OCI-LY7 (cell line): ENCODE measurements around the gene LAMA3. TPM values are rescaled to one million over a fixed set of nuclear protein-coding genes. Genes with fewer than 3 reads are reported as not detected.

Experiments used
- BruUV-seq: library from RNA; stranded (reverse); fragments of 400-500 nt; replicated peaks from 2 replicates; lab custom pipeline; 2021; lab: Mats Ljungman, UMichigan
- CTCF ChIA-PET: fragments of 300-600 bp; sonication (Branson Sonifier 250); formaldehyde crosslinking; loops from one replicate; lab custom pipeline; 2022; ENCODE audit warnings: antibody characterized with exemption; ENCODE audit not compliant: unreplicated experiment; lab: Charles Lee
- POLR2A ChIA-PET: fragments of 300-600 bp; sonication (Branson Sonifier 250); formaldehyde crosslinking; loops from one replicate; lab custom pipeline; 2022; ENCODE audit warnings: antibody characterized with exemption; lab: Charles Lee
- DNase-seq: peaks from one replicate; pipeline ENCODE4 v3.0.0-alpha.2; 2015; ENCODE audit warnings: low spot score
- H2AFZ ChIP-seq: fragments of 200-600 bp; sonication (generic), shearing (Covaris generic); 2 replicates; pipeline ENCODE4 v1.6.1; 2014; ENCODE audit warnings: mild to moderate bottlenecking, antibody characterized with exemption, low read length, moderate library complexity
- H3K27ac ChIP-seq: fragments of 200-600 bp; sonication (generic); 2 replicates; pipeline ENCODE4 v1.5.1; 2014; ENCODE audit warnings: mixed run types, low read depth, mild to moderate bottlenecking, moderate library complexity, low read length, inconsistent platforms; ENCODE audit not compliant: poor library complexity, severe bottlenecking
- H3K36me3 ChIP-seq: fragments of 200-600 bp; sonication (generic); 2 replicates; pipeline ENCODE4 v1.6.1; 2014; ENCODE audit warnings: mild to moderate bottlenecking, antibody characterized with exemption, low read length, moderate library complexity, mixed read lengths; ENCODE audit not compliant: insufficient read depth
- H3K4me1 ChIP-seq: fragments of 200-600 bp; sonication (generic); 2 replicates; pipeline ENCODE4 v1.5.1; 2014; ENCODE audit warnings: mild to moderate bottlenecking, low read length; ENCODE audit not compliant: insufficient read depth, poor library complexity, severe bottlenecking
- H3K4me2 ChIP-seq: fragments of 200-600 bp; sonication (generic); 2 replicates; pipeline ENCODE4 v1.6.1; 2014; ENCODE audit warnings: mild to moderate bottlenecking, low read length
- H3K4me3 ChIP-seq: fragments of 200-600 bp; sonication (generic); 2 replicates; pipeline ENCODE4 v1.5.1; 2014; ENCODE audit warnings: mild to moderate bottlenecking, low read depth, low read length; ENCODE audit not compliant: poor library complexity, severe bottlenecking
- H3K79me2 ChIP-seq: fragments of 200-600 bp; sonication (generic); 2 replicates; pipeline ENCODE4 v1.6.1; 2016; ENCODE audit warnings: low read depth, mild to moderate bottlenecking, low read length, moderate library complexity, mixed read lengths; ENCODE audit not compliant: insufficient read depth
- H3K9me2 ChIP-seq: fragments of 200-600 bp; sonication (generic); 2 replicates; pipeline ENCODE4 v1.6.1; 2016; ENCODE audit warnings: mild to moderate bottlenecking, low read length, mixed read lengths; ENCODE audit not compliant: insufficient read depth
- H3K9me3 ChIP-seq: fragments of 200-600 bp; sonication (generic); 2 replicates; pipeline ENCODE4 v1.6.1; 2014; ENCODE audit warnings: mild to moderate bottlenecking, mixed run types, low read length, mixed read lengths
- H4K20me1 ChIP-seq: fragments of 200-600 bp; sonication (generic); 2 replicates; pipeline ENCODE4 v1.6.1; 2014; ENCODE audit warnings: mild to moderate bottlenecking, antibody characterized with exemption, low read length, moderate library complexity, mixed read lengths; ENCODE audit not compliant: insufficient read depth
- EZH2phosphoT487 ChIP-seq: fragments of 200-600 bp; sonication (generic); IDR thresholded peaks from 2 replicates; pipeline ENCODE4 v1.6.1; 2018; ENCODE audit warnings: low read depth, borderline replicate concordance, mild to moderate bottlenecking, mixed run types, antibody characterized with exemption, low read length, moderate library complexity, mixed read lengths
- intact Hi-C: fragments of 100-400 bp; cut with micrococcal nuclease; formaldehyde crosslinking; loops from one replicate; pipeline ENCODE4 v1.10.0; 2022; ENCODE audit not compliant: unreplicated experiment
- total RNA-seq, 2 experiments: library from RNA; depleted of rRNA in 1 of 2; stranded (reverse); fragments of >200 nt in 1 of 2; shearing (Covaris generic) in 1 of 2; gene quantifications; 2 replicates each; pipeline ENCODE4 v1.2.3, GENCODE V29; 2014 to 2022
- TF ChIP-seq, protein P1 (sequence below): fragments of 200-600 bp; sonication (generic); conservative IDR thresholded peaks from 2 replicates; pipeline ENCODE4 v1.5.1; 2014; ENCODE audit warnings: mild to moderate bottlenecking, antibody characterized with exemption, low read length, moderate library complexity, mixed read lengths

LAMA3 gene
- total RNA-seq, 2 experiments from 2014 or later: 0.16 to 1.6 TPM

DNA sequence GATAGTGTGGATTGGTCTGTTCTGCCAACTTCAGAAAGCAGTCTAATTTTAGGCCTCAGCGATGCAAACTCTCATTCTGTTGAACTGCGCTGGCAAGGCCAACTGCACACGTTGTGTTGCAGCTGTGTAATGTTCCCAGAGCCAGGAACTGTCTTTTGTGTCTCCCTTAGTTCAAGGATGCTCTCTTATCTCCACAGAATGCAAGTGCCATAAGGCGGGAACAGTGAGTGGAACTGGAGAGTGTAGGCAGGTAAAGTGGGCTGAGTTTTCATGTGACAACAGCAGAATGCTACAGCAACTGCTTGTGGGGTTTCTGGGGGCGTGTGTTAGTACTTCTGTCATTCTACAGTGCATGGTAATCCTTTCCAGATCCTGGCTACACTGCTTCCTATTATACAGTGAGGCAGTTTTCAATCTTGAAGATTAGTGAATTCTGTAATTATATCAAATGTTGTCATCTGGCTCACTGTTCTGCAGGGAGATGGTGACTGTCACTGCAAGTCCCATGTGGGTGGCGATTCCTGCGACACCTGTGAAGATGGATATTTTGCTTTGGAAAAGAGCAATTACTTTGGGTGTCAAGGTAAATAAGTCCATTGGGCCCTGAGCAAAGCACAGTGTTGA lies 125.8 kb downstream of the LAMA3 start:
- Histone ChIP-seq H3K79me2 (no peaks in the 10 kb centered on the region), H3K36me3 (no peaks in the 10 kb centered on the region), H3K9me3 (no peaks in the 10 kb centered on the region), H3K27ac (no peak overlapping the region), H3K4me1 (peaks cover 14% of the 10 kb centered on the region), H3K4me3 (no peak overlapping the region), H3K9me2 (no peaks in the 10 kb centered on the region), H3K4me2 (no peak overlapping the region), H2AFZ (no peak overlapping the region), H4K20me1 (no peaks in the 10 kb centered on the region)
- TF ChIP-seq, protein P1, sequence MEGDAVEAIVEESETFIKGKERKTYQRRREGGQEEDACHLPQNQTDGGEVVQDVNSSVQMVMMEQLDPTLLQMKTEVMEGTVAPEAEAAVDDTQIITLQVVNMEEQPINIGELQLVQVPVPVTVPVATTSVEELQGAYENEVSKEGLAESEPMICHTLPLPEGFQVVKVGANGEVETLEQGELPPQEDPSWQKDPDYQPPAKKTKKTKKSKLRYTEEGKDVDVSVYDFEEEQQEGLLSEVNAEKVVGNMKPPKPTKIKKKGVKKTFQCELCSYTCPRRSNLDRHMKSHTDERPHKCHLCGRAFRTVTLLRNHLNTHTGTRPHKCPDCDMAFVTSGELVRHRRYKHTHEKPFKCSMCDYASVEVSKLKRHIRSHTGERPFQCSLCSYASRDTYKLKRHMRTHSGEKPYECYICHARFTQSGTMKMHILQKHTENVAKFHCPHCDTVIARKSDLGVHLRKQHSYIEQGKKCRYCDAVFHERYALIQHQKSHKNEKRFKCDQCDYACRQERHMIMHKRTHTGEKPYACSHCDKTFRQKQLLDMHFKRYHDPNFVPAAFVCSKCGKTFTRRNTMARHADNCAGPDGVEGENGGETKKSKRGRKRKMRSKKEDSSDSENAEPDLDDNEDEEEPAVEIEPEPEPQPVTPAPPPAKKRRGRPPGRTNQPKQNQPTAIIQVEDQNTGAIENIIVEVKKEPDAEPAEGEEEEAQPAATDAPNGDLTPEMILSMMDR: no peak
- BruUV-seq: no TSS peak
- ChIA-PET CTCF (no interaction called here), POLR2A (interaction anchor here (0.6 kb wide), 2 partner anchors 260 to 371 kb away, joined by 3 to 5 read pairs; no protein-coding TSS in a partner anchor)
- intact Hi-C loops: loop anchor here (5.0 kb wide), 1 partner anchor 298 kb away; no protein-coding TSS in a partner anchor
- no peak for DNase-seq

DNA sequence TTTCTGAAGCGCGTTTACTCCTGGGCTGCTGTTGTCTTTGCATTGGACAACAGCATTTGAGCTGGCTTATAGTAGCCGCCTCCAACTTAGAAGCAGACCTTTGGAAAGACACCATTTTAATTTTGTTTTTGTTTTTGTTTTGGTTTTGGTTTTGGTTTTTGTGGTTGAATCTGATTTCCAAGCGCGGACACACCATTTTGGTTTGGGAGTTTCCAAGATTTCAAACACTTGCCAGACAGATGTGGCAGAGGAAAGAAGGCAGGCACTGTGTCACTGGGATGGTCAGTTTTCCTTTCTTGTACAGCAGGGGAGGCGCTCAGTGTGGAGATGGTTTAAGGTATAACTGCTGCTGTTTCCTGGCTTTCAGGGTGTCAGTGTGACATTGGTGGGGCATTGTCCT lies 126.8 kb downstream of the LAMA3 start:
- Histone ChIP-seq H4K20me1 (no peaks in the 10 kb centered on the region), H3K4me2 (peak overlapping the region; percentile 54), H2AFZ (peak overlapping the region; percentile 64; the same call in 1 of the 2 replicates), H3K79me2 (no peaks in the 10 kb centered on the region), H3K36me3 (no peaks in the 10 kb centered on the region), H3K4me1 (peaks cover 14% of the 10 kb centered on the region), H3K4me3 (no peak overlapping the region), H3K27ac (no peak overlapping the region), H3K9me2 (no peaks in the 10 kb centered on the region), H3K9me3 (no peaks in the 10 kb centered on the region)
- TF ChIP-seq EZH2phosphoT487: no peak
- TF ChIP-seq, protein P1: no peak
- ChIA-PET CTCF (no interaction called here), POLR2A (no interaction called here)
- DNase-seq: no peak
- intact Hi-C loops: no loop called here
- BruUV-seq: no TSS peak

DNA sequence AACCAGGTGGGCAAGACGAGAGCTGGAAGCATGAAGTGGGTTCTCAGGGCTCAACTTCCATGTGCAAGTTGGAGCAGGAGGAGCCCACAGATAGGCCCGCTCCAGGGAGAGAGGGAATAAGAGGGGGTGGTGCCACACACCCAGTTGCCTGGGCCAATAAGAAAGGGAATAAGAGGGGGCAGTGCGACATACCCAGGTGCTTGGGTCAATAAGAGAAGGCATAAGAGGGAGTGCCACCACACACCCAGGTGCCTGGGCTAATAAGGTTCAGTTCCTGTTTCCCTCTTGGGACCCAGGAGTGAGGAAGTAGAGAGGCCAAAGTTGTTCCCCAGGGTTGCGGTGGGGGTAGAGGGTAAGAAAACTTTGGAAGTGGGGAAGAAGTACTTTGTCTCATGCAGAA lies 127.5 kb downstream of the LAMA3 start:
- H3K36me3 ChIP-seq: no peaks in the 10 kb centered on the region
- intact Hi-C loops: no loop called here
- peak overlapping the region; percentile 64; the same call in 1 of the 2 replicates for H2AFZ ChIP-seq
- no peaks in the 10 kb centered on the region for H4K20me1 ChIP-seq
- no peaks in the 10 kb centered on the region for H3K79me2 ChIP-seq
- H3K9me3 ChIP-seq: no peaks in the 10 kb centered on the region
- peaks cover 14% of the 10 kb centered on the region for H3K4me1 ChIP-seq
- no peak overlapping the region for H3K27ac ChIP-seq
- TF ChIP-seq, protein P1: no peak
- TF ChIP-seq EZH2phosphoT487: no peak
- CTCF ChIA-PET: no interaction called here
- DNase-seq: peak; percentile 48
- H3K9me2 ChIP-seq: no peaks in the 10 kb centered on the region
- no TSS peak for BruUV-seq
- peak overlapping the region; percentile 54 for H3K4me2 ChIP-seq
- H3K4me3 ChIP-seq: no peak overlapping the region
- POLR2A ChIA-PET: interaction anchor here (0.6 kb wide), 1 partner anchor 458 kb away, joined by 4 read pairs; no protein-coding TSS in a partner anchor
